ENCODE measurements around the gene DDAH2. TPM values are rescaled to one million over a fixed set of nuclear protein-coding genes. Genes with fewer than 3 reads are reported as not detected.

DDAH2 gene
- total RNA-seq, 6 experiments from 2014 or later = 44.0 to 47.8 (median 46.0) TPM

- no peak overlapping the region for H3K4me3 Mint-ChIP-seq
- no peak overlapping the region for H3K27ac Mint-ChIP-seq
- peaks cover 11% of the 10 kb centered on the region for H3K27me3 Mint-ChIP-seq (ENCODE audit: insufficient read depth)
These were observed 3.4 kb downstream of the DDAH2 start for GRCh38 chr6:31725502-31726350.

GRCh38 chr6:31723980-31724691 lies 5.0 kb downstream of the DDAH2 start:
- no peak overlapping the region for H3K27ac Mint-ChIP-seq
- H3K27me3 Mint-ChIP-seq (ENCODE audit: insufficient read depth) = peaks cover 10% of the 10 kb centered on the region
- TF ChIP-seq CTCF (IDR thresholded peaks at IDR 0.05) = no peak
- no peaks in the 10 kb centered on the region for H3K9me3 Mint-ChIP-seq
- H3K36me3 Mint-ChIP-seq (ENCODE audit: low read depth) = peaks cover 12% of the 10 kb centered on the region
- no peak overlapping the region for H3K4me3 Mint-ChIP-seq
- peaks cover 8% of the 10 kb centered on the region; the same call in 1 of the 2 replicates for H3K4me1 Mint-ChIP-seq (ENCODE audit: low read depth)
- DNase-seq = no peak

More at GRCh38 chr6:31725502-31726350, 3.4 kb downstream of the DDAH2 start:
- no peak for DNase-seq
- Mint-ChIP-seq H3K9me3 (no peaks in the 10 kb centered on the region), H3K36me3 (ENCODE audit: low read depth) (peaks cover 19% of the 10 kb centered on the region), H3K4me1 (ENCODE audit: low read depth) (peaks cover 18% of the 10 kb centered on the region)
- no peak for TF ChIP-seq CTCF (IDR thresholded peaks at IDR 0.05)

GRCh38 chr6:31723245-31723979 lies 5.7 kb downstream of the DDAH2 start, which contains the start of gene MPIG6B:
Gene MPIG6B, plus strand, starts transcription at chr6:31723373. Its CDS starts 11 bp downstream, at chr6:31723384.
- peaks cover 12% of the 10 kb centered on the region for H3K36me3 Mint-ChIP-seq (ENCODE audit: low read depth)
- H3K27me3 Mint-ChIP-seq (ENCODE audit: insufficient read depth) = peaks cover 10% of the 10 kb centered on the region
- no peak within 1 kb of the TSS for H3K27ac Mint-ChIP-seq
- no peak within 1 kb of the TSS for H3K4me3 Mint-ChIP-seq
- no peaks in the 10 kb centered on the region for H3K9me3 Mint-ChIP-seq
- no peak for TF ChIP-seq CTCF (IDR thresholded peaks at IDR 0.05)
- DNase-seq = no peak
- peaks cover 1% of the 10 kb centered on the region; the same call in 1 of the 2 replicates for H3K4me1 Mint-ChIP-seq (ENCODE audit: low read depth)

- Mint-ChIP-seq H3K36me3 (ENCODE audit: low read depth) (peaks cover 7% of the 10 kb centered on the region), H3K27me3 (ENCODE audit: insufficient read depth) (peaks cover 10% of the 10 kb centered on the region), H3K9me3 (no peaks in the 10 kb centered on the region), H3K4me1 (ENCODE audit: low read depth) (no peaks in the 10 kb centered on the region), H3K4me3 (no peak overlapping the region), H3K27ac (no peak overlapping the region)
- TF ChIP-seq CTCF (IDR thresholded peaks at IDR 0.05) = no peak
- DNase-seq = no peak
These were observed 6.9 kb downstream of the DDAH2 start for GRCh38 chr6:31722173-31722572.

- Mint-ChIP-seq H3K27ac (no peak within 1 kb of the TSS), H3K4me1 (ENCODE audit: low read depth) (no peaks in the 10 kb centered on the region)
These were observed 7.6 kb downstream of the DDAH2 start, which contains the start of gene LY6G6C for GRCh38 chr6:31721351-31722020. Gene LY6G6C, minus strand, starts transcription at chr6:31721746. Its CDS starts 67 bp downstream, at chr6:31721679.

More at GRCh38 chr6:31721351-31722020, 7.6 kb downstream of the DDAH2 start, which contains the start of gene LY6G6C:
- Mint-ChIP-seq H3K27me3 (ENCODE audit: insufficient read depth) (peaks cover 10% of the 10 kb centered on the region), H3K9me3 (no peaks in the 10 kb centered on the region), H3K4me3 (no peak within 1 kb of the TSS), H3K36me3 (ENCODE audit: low read depth) (peaks cover 1% of the 10 kb centered on the region)
- no peak for DNase-seq
- no peak for TF ChIP-seq CTCF (IDR thresholded peaks at IDR 0.05)

Measured in HFFc6 (cell line).